ENCODE results near the gene NSG2.
"Not testable (repeated sequence)": the region's sequence is repeated elsewhere in the genome, so short reads cannot be mapped to it uniquely, and the experiment has no call there.

NSG2 gene

GRCh38 chr5:174101195-174101730, 55.8 kb downstream of the NSG2 start:
- DNase-seq (ENCODE audit: low read depth), result no peak

GRCh38 chr5:174102574-174102973, 57.1 kb downstream of the NSG2 start:
- not testable (repeated sequence) for DNase-seq (ENCODE audit: low read depth)

GRCh38 chr5:174106997-174107655, 61.6 kb downstream of the NSG2 start:
- no peak for DNase-seq (ENCODE audit: low read depth)

GRCh38 chr5:174108745-174109144, 63.2 kb downstream of the NSG2 start:
- no peak for DNase-seq (ENCODE audit: low read depth)

- DNase-seq (ENCODE audit: low read depth), result no peak
Measured at GRCh38 chr5:174109698-174110260, 64.3 kb downstream of the NSG2 start.

- no peak for DNase-seq (ENCODE audit: low read depth)
Measured at GRCh38 chr5:174110310-174110709, 64.8 kb downstream of the NSG2 start.

- no peak for DNase-seq (ENCODE audit: low read depth)
Measured at GRCh38 chr5:174111287-174111973, 65.9 kb downstream of the NSG2 start.

GRCh38 chr5:174115226-174115625, 69.7 kb downstream of the NSG2 start:
- DNase-seq (ENCODE audit: low read depth), result no peak

- no peak for DNase-seq (ENCODE audit: low read depth)
Measured at GRCh38 chr5:174118823-174119467, 73.4 kb downstream of the NSG2 start.

GRCh38 chr5:174119468-174119881, 74.0 kb downstream of the NSG2 start:
- DNase-seq (ENCODE audit: low read depth), result no peak

- no peak for DNase-seq (ENCODE audit: low read depth)
Measured at GRCh38 chr5:174120401-174121005, 75.0 kb downstream of the NSG2 start.

GRCh38 chr5:174134545-174134944, 89.0 kb downstream of the NSG2 start:
- no peak for DNase-seq (ENCODE audit: low read depth)

GRCh38 chr5:174139623-174140022, 94.1 kb downstream of the NSG2 start:
- DNase-seq (ENCODE audit: low read depth), result no peak

- no peak for DNase-seq (ENCODE audit: low read depth)
Measured at GRCh38 chr5:174140452-174141020, 95.0 kb downstream of the NSG2 start.

GRCh38 chr5:174141398-174141797, 95.9 kb downstream of the NSG2 start:
- no peak for DNase-seq (ENCODE audit: low read depth)

- DNase-seq (ENCODE audit: low read depth), result no peak
Measured at GRCh38 chr5:174145091-174145490, 99.6 kb downstream of the NSG2 start.

- no peak for DNase-seq (ENCODE audit: low read depth)
Measured at GRCh38 chr5:174145821-174146220, 100.3 kb downstream of the NSG2 start.

GRCh38 chr5:174146556-174146955, 101.0 kb downstream of the NSG2 start:
- no peak for DNase-seq (ENCODE audit: low read depth)

- not testable (repeated sequence) for DNase-seq (ENCODE audit: low read depth)
Measured at GRCh38 chr5:174147012-174147411, 101.5 kb downstream of the NSG2 start.

GRCh38 chr5:174147551-174147950, 102.0 kb downstream of the NSG2 start:
- DNase-seq (ENCODE audit: low read depth), result no peak

- DNase-seq (ENCODE audit: low read depth), result no peak
Measured at GRCh38 chr5:174148721-174149120, 103.2 kb downstream of the NSG2 start.

- no peak for DNase-seq (ENCODE audit: low read depth)
Measured at GRCh38 chr5:174149426-174149825, 103.9 kb downstream of the NSG2 start.

Measured in HS-27A (cell line).